HPDE6-E6E7 (cell line): ENCODE measurements around the gene PTPRN2.

Source experiments
- DNase-seq: peaks from one replicate; pipeline ENCODE4 v3.0.0; 2011; ENCODE audit warnings: missing footprints; ENCODE audit errors: extremely low spot score

Gene PTPRN2

GRCh38 chr7:157612009-157612663 is 975.5 kb downstream of the PTPRN2 start:
- DNase-seq: no peak

DNA sequence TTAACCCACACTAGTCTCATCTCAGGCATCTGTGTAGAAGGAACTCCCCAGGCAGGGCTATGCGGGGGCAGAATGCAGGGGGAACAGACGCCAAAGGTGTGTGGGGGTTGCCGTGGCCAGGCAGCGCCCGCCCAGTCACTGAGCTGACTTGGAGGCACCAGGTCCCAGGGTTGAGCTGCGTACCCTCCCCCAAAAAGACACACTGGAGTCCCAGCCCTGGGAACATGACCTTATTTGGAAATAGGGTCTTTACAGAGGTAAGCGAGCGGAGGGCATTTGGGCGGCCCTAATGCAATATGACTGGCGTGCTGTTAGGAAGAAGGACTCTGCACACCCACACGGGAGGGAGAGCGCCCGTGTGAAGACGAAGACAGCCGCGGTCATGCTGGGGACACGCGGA is 976.3 kb downstream of the PTPRN2 start:
- no peak for DNase-seq

DNA sequence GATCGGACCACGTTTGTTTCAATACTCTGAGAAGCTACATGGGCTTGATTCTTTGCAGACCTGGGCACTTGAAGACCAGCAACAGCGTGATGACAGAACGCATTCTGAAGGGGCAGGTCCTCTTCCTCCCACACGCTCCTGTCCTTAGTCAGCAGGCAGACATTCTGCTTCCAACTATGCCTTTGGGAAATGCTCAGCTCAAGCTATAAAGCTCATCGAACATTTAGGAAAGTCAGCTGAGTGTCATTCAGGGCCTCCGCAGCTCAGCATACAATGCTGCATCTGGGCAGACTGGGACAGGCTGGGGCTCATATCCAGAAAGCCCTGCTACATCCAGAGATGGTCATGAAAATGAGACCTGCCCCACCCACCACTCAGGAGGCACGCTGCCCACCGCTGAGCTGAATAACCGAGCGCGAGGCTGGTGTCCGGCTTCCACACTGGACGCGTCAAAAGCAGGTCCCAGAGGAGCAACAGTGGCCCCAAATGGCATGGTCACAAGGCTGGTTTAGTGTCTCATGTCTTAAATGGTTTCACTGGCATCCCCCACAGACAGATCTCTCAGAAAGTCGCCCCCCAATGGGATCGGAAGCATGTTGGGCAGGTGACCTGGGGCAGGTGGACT is 976.8 kb downstream of the PTPRN2 start:
- no peak for DNase-seq

- DNase-seq: no peak
Observed at GRCh38 chr7:157609932-157610640, 977.5 kb downstream of the PTPRN2 start.

DNA sequence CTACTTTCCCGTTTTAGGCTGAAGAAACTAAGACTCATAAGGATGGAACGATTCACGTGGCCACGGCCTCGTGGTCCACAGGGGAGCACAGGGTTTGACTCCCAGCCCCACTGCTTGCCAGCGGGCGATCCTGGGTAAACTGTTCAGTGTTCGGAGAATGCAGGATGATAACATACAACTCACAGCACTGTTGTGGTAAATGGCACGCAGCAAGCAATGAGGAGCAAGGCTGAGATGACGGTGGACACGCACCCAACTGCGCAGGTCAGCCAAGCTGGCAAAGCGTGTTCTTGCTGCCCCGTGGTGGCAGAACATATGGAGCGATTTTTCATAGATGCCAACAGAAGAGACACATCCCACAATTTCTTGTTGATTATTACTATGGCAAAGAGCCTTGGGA is 978.1 kb downstream of the PTPRN2 start:
- DNase-seq: no peak

- DNase-seq: no peak
Observed at GRCh38 chr7:157607218-157607617, 980.4 kb downstream of the PTPRN2 start.

GRCh38 chr7:157606140-157606539 is 981.5 kb downstream of the PTPRN2 start:
- no peak for DNase-seq

GRCh38 chr7:157605638-157606037 is 982.0 kb downstream of the PTPRN2 start:
- no peak for DNase-seq

DNA sequence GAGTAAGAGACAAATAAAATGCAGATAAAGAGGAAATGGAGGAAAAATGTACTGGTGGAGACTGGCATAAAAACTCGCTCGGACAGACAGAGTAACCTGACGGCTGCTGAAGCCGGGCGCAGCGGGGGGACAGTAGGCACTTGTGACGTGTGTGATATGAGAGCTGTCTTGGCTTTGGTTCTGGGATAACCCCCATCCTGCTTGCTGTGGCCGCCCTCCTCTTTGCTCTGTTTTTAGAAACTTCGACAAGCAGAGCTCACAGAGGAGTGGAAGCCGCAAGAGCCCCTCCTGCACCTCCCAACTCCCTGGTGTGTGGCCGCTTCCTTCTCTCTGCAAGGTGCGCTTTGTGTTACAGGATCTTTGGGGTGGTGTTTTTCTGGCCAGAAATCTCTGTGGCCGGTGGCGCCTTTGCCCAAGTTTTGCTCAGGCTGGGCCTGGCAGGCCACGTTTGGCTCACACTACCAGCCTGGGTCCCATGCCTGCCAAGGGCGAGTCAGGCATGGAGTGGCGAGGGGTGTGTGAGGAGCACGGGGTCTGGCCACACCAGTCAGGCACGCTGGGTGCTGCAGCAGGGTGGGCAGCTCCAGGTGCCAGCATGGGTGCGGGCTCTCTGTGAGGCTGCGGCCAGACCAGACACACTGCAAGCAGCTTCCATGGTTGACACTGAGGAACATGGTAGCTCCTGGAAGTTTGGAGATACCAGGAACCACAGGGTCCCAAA is 982.8 kb downstream of the PTPRN2 start:
- DNase-seq: no peak

DNA sequence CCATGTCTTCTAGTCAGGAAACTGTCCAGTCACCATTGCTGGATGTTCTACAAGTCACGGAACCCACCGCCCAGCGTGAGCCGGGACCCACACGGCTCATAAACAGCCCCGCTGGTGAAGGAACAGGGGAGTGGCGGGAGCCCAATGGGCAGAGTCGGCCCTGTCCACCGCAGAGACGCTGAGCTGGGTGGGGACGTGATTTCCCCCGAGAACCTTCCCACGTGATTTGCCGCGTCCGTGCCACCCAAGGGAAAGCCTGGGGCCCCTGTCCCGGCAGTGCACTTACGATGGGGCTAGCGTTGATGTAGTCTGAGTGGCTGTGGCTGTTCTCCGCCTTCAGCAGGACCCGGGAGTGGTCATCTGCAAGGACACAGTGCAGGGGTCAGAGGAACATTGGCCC is 983.9 kb downstream of the PTPRN2 start:
- DNase-seq: no peak

DNA sequence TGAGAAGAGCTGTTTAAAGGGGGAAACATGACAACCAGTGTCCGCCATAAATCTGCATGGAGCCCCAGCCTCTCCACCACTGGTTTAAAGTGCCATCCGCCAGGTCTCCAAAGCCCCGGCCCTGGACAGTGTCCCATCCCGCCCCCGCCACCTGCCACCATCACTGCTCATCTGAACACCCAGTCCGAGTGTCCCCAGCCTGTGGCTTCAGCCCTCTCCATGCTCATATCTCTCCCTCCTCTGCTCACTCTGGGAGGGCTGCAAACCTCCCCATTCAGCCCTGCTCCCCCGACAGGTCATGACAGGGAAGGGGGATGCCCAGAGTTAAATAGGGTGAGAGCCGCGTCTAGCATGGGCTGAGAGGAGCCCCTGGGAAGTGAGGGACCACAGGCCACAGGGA is 984.6 kb downstream of the PTPRN2 start:
- no peak for DNase-seq

- DNase-seq: no peak
Observed at GRCh38 chr7:157602581-157602980, 985.0 kb downstream of the PTPRN2 start.

- no peak for DNase-seq
Observed at GRCh38 chr7:157602156-157602555, 985.5 kb downstream of the PTPRN2 start.

DNA sequence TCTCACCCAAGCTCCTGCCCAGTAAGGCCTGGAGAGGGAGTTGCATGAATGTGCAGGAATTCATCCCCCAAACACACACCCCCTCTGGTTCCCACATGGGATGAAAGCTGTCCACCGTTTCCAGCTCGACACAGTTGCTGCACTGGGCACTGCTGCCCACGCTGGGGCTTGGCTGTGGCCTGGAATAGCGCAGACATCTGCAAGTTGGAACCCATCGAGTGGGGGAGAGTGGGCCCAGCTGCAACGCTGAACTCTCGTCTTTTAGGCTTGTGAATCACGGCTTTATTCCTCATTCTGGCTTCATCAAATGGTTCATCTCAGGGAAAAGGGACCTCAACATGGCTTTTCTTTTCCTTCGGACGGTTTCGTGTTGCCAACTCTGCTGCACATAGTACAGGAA is 986.1 kb downstream of the PTPRN2 start:
- no peak for DNase-seq

- no peak for DNase-seq
Observed at GRCh38 chr7:157599491-157599890, 988.1 kb downstream of the PTPRN2 start.

DNA sequence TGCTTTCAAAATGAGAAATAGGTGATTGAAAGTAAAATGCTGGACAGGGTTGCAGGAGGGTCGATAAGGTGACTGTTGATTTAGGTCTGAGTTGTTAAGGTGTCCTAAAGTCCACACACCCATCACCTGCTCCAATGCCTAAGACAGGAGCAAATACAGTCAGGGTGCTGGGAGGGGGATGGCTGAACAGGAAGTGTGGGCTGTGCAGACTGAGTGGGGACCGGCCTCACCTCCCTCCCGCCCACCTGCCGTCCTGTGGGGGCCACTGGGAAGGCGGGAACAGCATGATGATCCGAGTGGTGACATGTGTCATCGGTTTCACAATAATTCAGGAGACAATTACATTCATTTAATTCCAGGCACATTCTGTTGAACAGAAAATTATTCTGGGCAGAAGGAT is 990.1 kb downstream of the PTPRN2 start:
- DNase-seq: no peak

- DNase-seq: no peak
Observed at GRCh38 chr7:157596881-157597280, 990.7 kb downstream of the PTPRN2 start.

DNA sequence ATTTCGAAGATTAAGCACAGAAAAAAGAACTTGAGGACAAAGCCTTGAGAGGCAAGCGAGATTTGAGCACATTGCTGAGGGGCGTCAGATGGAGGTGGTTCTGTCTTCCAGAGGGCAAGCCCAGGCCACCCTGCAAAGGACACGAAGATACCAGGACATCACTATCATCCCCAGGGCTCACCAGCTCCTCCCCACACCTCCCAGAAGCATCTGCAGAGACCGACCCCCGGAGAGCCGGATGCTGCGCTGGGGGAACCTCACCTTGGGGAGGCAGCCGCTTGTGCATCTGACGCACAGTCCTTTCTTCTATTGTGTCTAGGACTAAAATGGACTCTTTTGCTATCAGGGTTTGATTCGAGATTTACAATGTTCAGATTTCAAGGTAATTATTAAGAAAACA is 991.2 kb downstream of the PTPRN2 start:
- no peak for DNase-seq

- DNase-seq: no peak
Observed at GRCh38 chr7:157596026-157596425, 991.6 kb downstream of the PTPRN2 start.

DNA sequence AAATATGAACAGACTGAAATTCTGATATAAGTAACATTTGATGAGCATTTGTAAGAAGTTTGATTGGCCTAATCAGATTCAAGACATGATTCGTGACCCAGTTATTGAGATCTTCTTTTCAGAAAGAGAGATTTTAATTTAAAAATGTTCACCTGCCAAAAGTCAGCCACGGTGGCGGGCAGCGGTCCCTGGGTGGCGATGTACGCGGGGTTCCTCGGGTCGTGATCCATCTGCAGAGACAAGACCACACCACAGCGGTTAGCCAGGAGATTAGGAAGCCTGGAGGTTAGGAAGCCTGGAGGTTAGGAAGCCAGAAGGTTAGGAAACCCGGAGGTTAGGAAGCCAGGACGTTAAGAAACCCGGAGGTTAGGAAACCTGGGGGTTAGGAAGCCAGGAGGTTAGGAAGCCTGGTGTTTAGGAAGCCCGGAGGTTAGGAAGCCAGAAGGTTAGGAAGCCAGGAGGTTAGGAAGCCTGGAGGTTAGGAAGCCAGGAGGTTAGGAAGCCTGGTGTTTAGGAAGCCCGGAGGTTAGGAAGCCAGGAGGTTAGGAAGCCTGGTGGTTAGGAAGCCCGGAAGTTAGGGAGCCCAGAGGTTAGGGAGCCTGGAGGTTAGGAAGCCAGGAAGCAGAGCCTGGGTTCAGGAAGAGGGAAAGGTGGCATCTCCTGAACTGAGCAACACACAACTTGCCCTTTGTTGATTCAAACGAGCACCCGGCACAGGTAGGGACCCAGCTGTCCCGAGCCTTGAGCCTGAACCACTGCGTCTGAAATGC is 992.4 kb downstream of the PTPRN2 start:
- DNase-seq: no peak

- DNase-seq: no peak
Observed at GRCh38 chr7:157594306-157594705, 993.3 kb downstream of the PTPRN2 start.

GRCh38 chr7:157593541-157593940 is 994.1 kb downstream of the PTPRN2 start:
- no peak for DNase-seq
